ENCODE measurements around the gene NGFR. TPM values are rescaled to one million over a fixed set of nuclear protein-coding genes. Genes with fewer than 3 reads are reported as not detected.

The NGFR gene
- polyA plus RNA-seq, 1 experiment, result not detected

DNA sequence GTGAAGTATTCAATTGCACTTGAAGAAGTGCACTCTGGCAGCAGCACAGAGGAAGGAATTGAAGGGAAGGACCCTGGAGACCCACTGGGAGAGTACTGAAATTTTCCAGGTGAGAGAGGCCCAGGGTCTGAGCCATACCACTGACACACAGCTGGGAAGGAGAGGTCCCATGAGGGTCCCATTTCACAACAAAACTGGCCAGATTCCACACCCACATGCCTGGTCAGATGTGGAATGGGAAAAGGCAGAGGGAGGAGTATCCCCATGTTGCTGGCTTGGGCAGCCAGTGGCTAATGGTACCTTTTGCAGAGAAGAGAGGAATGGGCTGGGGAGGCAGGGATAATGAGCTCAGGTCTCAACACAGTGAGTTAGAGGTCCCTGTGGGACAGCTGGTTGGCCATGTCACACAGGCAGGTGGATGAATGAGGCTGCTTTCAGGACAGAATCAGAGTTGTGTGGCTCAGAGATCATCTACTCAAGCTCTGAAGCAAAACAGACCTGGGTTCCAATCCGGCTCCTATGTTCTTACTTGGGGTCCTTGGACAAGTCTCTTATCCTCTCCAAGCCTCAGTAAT is 26.2 kb upstream of the NGFR start:
- Histone ChIP-seq H3K27ac (ENCODE audit: low read depth, low read length) (no peak overlapping the region), H3K27me3 (ENCODE audit: control insufficient read depth, insufficient read depth, low read length) (peaks cover 89% of the 10 kb centered on the region), H3K9me3 (ENCODE audit: control insufficient read depth, insufficient read depth, low read length) (peaks cover 7% of the 10 kb centered on the region), H3K4me3 (ENCODE audit: low read depth, low read length) (no peak overlapping the region)
- ChIA-PET CTCF (interaction anchor here (0.5 to 1.1 kb wide), 2 partner anchors 89 to 96 kb away, joined by 4 read pairs; no protein-coding TSS in a partner anchor), POLR2A (no interaction called here)
- no peak for DNase-seq (ENCODE audit: low read depth, low spot score)
- TF ChIP-seq, protein P1, sequence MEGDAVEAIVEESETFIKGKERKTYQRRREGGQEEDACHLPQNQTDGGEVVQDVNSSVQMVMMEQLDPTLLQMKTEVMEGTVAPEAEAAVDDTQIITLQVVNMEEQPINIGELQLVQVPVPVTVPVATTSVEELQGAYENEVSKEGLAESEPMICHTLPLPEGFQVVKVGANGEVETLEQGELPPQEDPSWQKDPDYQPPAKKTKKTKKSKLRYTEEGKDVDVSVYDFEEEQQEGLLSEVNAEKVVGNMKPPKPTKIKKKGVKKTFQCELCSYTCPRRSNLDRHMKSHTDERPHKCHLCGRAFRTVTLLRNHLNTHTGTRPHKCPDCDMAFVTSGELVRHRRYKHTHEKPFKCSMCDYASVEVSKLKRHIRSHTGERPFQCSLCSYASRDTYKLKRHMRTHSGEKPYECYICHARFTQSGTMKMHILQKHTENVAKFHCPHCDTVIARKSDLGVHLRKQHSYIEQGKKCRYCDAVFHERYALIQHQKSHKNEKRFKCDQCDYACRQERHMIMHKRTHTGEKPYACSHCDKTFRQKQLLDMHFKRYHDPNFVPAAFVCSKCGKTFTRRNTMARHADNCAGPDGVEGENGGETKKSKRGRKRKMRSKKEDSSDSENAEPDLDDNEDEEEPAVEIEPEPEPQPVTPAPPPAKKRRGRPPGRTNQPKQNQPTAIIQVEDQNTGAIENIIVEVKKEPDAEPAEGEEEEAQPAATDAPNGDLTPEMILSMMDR (IDR thresholded peaks at IDR 0.05; ENCODE audit: low read depth, low read length), result no peak

DNA sequence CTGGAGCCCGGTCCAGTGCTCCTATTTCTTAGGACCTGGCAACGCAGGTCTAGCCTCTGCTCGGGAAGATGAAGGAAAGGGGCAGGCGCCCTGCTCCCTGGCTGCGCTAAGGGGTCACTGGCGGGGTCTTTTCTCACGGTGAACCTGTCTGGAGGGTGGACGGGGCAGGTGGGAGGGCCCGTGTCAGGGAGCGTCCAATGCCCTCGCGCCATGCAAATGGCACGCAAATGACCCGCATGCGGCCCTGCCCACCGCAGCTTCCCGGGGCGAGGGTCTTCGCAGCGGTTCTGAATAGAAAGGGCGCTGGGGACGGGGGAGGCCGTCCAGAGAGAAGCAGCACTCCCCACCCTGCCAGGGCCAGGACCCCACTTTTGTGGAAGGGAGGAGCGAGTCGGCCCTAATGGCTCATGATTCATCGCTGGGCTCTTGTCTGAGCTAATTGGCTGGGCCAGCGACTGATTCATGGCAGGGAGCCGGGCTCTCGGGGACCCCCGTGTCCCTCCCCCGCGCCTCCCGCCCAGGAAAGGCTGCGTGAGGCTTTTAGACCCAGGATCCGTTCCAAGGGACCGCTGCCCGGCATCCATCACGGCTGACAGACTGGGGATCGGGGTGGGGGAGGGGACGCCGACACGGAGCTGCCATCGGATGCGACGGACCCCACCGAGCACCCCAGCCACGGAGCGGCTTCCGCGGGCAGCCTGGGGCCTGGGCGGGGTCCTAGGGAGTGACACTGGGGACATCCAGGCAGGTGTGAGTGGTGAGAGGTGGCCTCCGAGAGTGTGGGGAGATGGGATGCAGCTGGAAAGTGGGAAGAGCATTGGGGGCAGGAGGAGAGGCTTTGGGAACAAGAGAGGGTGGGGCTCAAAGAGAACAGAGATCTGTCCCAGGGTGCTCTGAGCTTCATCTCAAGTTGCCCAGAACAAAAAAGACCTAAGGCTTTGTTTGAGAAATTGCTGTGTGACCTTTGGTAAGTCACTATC is 25.0 kb upstream of the NGFR start:
- Histone ChIP-seq H3K27ac (ENCODE audit: low read depth, low read length) (no peak overlapping the region), H3K27me3 (ENCODE audit: control insufficient read depth, insufficient read depth, low read length) (peaks cover 89% of the 10 kb centered on the region), H3K4me3 (ENCODE audit: low read depth, low read length) (no peak overlapping the region), H3K9me3 (ENCODE audit: control insufficient read depth, insufficient read depth, low read length) (no peaks in the 10 kb centered on the region; the same call in none of the 2 replicates)
- ChIA-PET CTCF (interaction anchor here (0.5 kb wide), 1 partner anchor 238 kb away, joined by 3 read pairs; no protein-coding TSS in a partner anchor), POLR2A (no interaction called here)
- DNase-seq (ENCODE audit: low read depth, low spot score), result no peak
- TF ChIP-seq, protein P1 (IDR thresholded peaks at IDR 0.05; ENCODE audit: low read depth, low read length), result no peak

DNA sequence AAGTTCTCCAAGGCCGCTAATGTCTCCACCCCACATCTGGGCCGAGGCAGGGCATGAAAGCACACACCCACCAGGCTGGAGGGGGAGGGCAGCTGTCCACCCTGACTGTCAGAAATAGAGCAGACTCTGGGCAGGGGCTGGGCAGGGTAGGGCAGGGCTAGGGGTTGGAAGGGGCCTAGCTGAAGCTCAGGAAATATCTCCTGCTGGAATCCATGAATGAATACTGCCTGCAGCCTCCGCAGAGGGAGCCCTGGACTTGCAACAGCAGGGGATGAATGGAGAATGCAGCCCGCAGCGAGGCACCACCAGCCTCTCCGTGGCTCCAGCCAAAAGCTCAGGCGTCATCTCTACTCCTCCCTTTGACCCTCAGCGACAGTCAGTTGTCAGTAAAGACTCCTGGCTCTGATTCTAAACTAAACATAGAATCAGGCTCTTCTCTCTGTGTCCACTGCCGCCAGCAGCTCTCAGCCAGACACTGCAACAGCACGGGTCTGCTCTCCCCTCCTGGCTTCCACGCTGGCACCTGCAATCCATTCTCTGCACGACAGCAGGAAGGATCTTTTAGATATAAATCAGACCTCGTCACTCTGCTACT is 23.9 kb upstream of the NGFR start:
- Histone ChIP-seq H3K4me3 (ENCODE audit: low read depth, low read length) (no peak overlapping the region), H3K27ac (ENCODE audit: low read depth, low read length) (no peak overlapping the region), H3K9me3 (ENCODE audit: control insufficient read depth, insufficient read depth, low read length) (no peaks in the 10 kb centered on the region; the same call in none of the 2 replicates), H3K27me3 (ENCODE audit: control insufficient read depth, insufficient read depth, low read length) (peaks cover 88% of the 10 kb centered on the region)
- ChIA-PET POLR2A (no interaction called here), CTCF (interaction anchor here (0.5 kb wide), 1 partner anchor 239 kb away, joined by 3 read pairs; no protein-coding TSS in a partner anchor)
- no peak for DNase-seq (ENCODE audit: low read depth, low spot score)
- TF ChIP-seq, protein P1 (IDR thresholded peaks at IDR 0.05; ENCODE audit: low read depth, low read length), result no peak

DNA sequence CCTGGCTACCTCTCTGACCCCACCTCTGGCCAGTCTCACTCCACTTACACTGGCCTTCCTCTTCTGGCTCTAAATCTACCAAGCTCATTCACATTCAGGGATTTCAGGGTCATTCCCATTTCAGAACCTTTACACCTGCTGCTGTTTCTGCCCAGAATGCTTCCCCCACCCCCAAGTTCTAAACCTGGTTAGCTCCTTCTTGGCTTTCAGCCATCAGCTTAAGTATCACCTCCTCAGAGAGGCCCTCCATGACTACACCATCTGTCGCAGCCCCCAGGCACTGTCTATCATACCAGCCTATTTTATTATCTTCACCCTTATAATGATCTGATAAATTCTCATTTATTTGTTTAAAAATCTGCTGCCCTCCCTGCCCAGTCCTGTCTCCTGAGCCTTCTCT is 23.3 kb upstream of the NGFR start:
- Histone ChIP-seq H3K4me3 (ENCODE audit: low read depth, low read length) (no peak overlapping the region), H3K9me3 (ENCODE audit: control insufficient read depth, insufficient read depth, low read length) (no peaks in the 10 kb centered on the region; the same call in none of the 2 replicates), H3K27ac (ENCODE audit: low read depth, low read length) (no peak overlapping the region), H3K27me3 (ENCODE audit: control insufficient read depth, insufficient read depth, low read length) (peaks cover 85% of the 10 kb centered on the region)
- ChIA-PET POLR2A (no interaction called here), CTCF (no interaction called here)
- TF ChIP-seq, protein P1 (IDR thresholded peaks at IDR 0.05; ENCODE audit: low read depth, low read length), result no peak
- no peak for DNase-seq (ENCODE audit: low read depth, low spot score)
